Measurements from ENCODE around the gene DAP. TPM values are rescaled to one million over a fixed set of nuclear protein-coding genes. Genes with fewer than 3 reads are reported as not detected.

Gene DAP
- total and polyA plus RNA-seq, 2 donors from 2014 or later = 123 to 133 TPM

GRCh38 chr5:10686890-10687289 is 74.1 kb downstream of the DAP start:
- H3K4me3 ChIP-seq (ENCODE audit: low read length in 3 of 3) = no peak overlapping the region
- H3K36me3 ChIP-seq (ENCODE audit: control insufficient read depth in 2 of 3, insufficient read depth in 3 of 3, low read length in 3 of 3) = peaks cover 0 to 13% (median 8%) of the 10 kb centered on the region in 3 donors
- peaks cover 0 to 5% (median 0%) of the 10 kb centered on the region in 3 donors for H3K9me3 ChIP-seq (ENCODE audit: control insufficient read depth in 2 of 3, insufficient read depth in 1 of 3, low read length in 3 of 3)
- no peak overlapping the region for H3K9ac ChIP-seq (ENCODE audit: low read length in 3 of 3)
- no peak for TF ChIP-seq CTCF (IDR thresholded peaks at IDR 0.05; ENCODE audit: borderline replicate concordance, extremely low read depth, insufficient read depth)
- no peak for FAIRE-seq
- no peaks in the 10 kb centered on the region for H3K4me1 ChIP-seq (ENCODE audit: control insufficient read depth in 2 of 3, insufficient read depth in 2 of 3, low read depth in 1 of 3, low read length in 3 of 3)
- H3K27ac ChIP-seq (ENCODE audit: low read depth in 2 of 2, low read length in 2 of 2) = no peak overlapping the region
- intact Hi-C loops (cut with DNase I) = no loop called here
- DNase-seq = no peak
- no peaks in the 10 kb centered on the region for H3K27me3 ChIP-seq (ENCODE audit: control insufficient read depth, insufficient read depth, low read length)

- peaks cover 0 to 5% (median 0%) of the 10 kb centered on the region in 3 donors for H3K9me3 ChIP-seq (ENCODE audit: control insufficient read depth in 2 of 3, insufficient read depth in 1 of 3, low read length in 3 of 3)
- no peaks in the 10 kb centered on the region for H3K4me1 ChIP-seq (ENCODE audit: control insufficient read depth in 2 of 3, insufficient read depth in 2 of 3, low read depth in 1 of 3, low read length in 3 of 3)
- no peak for DNase-seq
- no peak for TF ChIP-seq CTCF (IDR thresholded peaks at IDR 0.05; ENCODE audit: borderline replicate concordance, extremely low read depth, insufficient read depth)
- intact Hi-C loops (cut with DNase I) = no loop called here
- FAIRE-seq = no peak
- H3K36me3 ChIP-seq (ENCODE audit: control insufficient read depth in 2 of 3, insufficient read depth in 3 of 3, low read length in 3 of 3) = peaks cover 0 to 22% (median 16%) of the 10 kb centered on the region in 3 donors
- no peak overlapping the region for H3K9ac ChIP-seq (ENCODE audit: low read length in 3 of 3)
- no peaks in the 10 kb centered on the region for H3K27me3 ChIP-seq (ENCODE audit: control insufficient read depth, insufficient read depth, low read length)
- no peak overlapping the region for H3K4me3 ChIP-seq (ENCODE audit: low read length in 3 of 3)
- H3K27ac ChIP-seq (ENCODE audit: low read depth in 2 of 2, low read length in 2 of 2) = no peak overlapping the region
These were observed 75.9 kb downstream of the DAP start for GRCh38 chr5:10685115-10685521.

DNA sequence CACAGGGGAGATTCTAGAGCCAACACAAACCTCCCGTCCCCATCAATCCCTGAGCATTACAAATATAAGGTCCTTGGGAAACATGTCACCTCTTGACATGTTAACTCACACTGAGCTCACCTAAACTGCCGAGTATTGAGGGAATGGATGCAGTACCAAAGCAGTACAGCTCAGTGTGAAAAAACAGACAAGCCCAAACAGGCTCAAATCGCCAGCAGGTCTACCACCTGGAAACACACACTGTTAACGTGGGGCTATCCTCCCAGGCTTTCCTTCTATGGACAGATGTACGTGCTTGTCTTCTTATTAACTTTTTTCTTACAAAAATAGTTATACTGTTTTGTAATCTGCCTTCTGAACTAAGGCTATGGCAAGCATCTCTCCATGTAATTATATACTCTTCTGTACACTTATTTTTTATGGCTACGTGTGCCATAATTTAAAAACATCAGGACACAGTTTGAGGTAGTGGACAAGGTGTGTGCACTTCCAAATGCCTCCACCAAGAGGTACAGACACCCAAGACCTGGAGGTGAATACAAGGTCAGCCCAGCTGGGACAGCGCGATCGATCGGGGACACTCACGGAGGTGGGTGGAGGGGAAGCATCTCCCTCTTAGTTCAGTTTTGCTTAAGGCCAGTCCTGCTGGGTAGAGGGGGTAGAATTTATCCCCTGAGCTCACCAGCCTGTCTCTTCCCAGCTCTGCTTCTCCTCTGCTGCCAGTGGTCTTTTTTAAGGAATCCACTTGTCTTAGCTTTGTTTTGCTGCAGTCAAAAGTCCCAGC is 76.5 kb downstream of the DAP start:
- Histone ChIP-seq H3K27ac (ENCODE audit: low read depth in 2 of 2, low read length in 2 of 2) (no peak overlapping the region), H3K9me3 (ENCODE audit: control insufficient read depth in 2 of 3, insufficient read depth in 1 of 3, low read length in 3 of 3) (peaks cover 0 to 5% (median 0%) of the 10 kb centered on the region in 3 donors), H3K4me3 (ENCODE audit: low read length in 3 of 3) (no peak overlapping the region), H3K4me1 (ENCODE audit: control insufficient read depth in 2 of 3, insufficient read depth in 2 of 3, low read depth in 1 of 3, low read length in 3 of 3) (no peaks in the 10 kb centered on the region), H3K9ac (ENCODE audit: low read length in 3 of 3) (no peak overlapping the region), H3K36me3 (ENCODE audit: control insufficient read depth in 2 of 3, insufficient read depth in 3 of 3, low read length in 3 of 3) (peaks cover 0 to 28% (median 23%) of the 10 kb centered on the region in 3 donors), H3K27me3 (ENCODE audit: control insufficient read depth, insufficient read depth, low read length) (no peaks in the 10 kb centered on the region)
- intact Hi-C loops (cut with DNase I) = no loop called here
- no peak for FAIRE-seq
- no peak for DNase-seq
- TF ChIP-seq CTCF (IDR thresholded peaks at IDR 0.05; ENCODE audit: borderline replicate concordance, extremely low read depth, insufficient read depth) = no peak
